HG03378 (cell line): ENCODE measurements around the gene TSPAN31.

ENCODE experiments used
- ATAC-seq: cut with Tn5 transposase; IDR thresholded peaks from one replicate; pipeline ENCODE4 v1.9.1; 2021; ENCODE audit warnings: mild to moderate bottlenecking, moderate library complexity; ENCODE audit not compliant: unreplicated experiment

Gene TSPAN31

GRCh38 chr12:57735198-57735855 lies 9.5 kb upstream of the TSPAN31 start:
- no peak for ATAC-seq

DNA sequence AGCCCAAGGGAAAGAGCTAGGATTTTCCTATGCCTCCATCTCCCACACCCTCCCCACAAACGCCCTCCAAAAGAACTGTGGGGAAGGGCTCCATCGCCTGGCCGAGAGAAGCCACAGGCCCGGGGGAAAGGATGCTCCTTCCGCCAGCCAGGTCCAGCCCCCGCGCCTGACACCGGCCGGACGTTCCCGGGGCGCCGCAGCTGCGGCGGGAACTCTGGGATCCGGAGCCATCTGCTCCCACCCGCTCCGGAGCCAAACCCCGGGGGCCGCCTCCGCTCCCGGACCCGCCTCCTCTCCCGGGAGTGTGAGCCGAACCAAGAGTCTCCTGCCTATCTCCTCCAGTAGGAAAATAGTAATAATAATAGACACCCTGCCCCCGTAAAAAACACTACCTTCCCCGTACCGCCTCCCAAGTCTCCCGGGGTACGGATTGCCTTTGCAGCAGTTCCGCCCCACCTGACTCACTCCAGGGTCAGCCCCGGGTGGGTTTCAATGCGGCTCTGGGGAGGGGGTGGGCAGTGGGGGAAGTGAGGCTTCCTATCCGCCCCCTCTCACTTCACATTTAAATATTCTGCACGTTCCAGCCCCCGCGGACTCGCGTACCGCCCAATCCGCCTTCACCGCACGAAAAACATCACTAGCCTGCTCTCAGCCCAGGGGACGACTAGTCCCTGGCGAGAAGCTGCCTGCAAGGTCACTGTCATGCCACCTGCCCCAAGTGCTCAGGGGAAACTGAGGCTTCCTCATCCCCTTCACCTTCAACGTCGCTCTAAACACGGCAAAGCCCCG lies 8.7 kb upstream of the TSPAN31 start:
- no peak for ATAC-seq

DNA sequence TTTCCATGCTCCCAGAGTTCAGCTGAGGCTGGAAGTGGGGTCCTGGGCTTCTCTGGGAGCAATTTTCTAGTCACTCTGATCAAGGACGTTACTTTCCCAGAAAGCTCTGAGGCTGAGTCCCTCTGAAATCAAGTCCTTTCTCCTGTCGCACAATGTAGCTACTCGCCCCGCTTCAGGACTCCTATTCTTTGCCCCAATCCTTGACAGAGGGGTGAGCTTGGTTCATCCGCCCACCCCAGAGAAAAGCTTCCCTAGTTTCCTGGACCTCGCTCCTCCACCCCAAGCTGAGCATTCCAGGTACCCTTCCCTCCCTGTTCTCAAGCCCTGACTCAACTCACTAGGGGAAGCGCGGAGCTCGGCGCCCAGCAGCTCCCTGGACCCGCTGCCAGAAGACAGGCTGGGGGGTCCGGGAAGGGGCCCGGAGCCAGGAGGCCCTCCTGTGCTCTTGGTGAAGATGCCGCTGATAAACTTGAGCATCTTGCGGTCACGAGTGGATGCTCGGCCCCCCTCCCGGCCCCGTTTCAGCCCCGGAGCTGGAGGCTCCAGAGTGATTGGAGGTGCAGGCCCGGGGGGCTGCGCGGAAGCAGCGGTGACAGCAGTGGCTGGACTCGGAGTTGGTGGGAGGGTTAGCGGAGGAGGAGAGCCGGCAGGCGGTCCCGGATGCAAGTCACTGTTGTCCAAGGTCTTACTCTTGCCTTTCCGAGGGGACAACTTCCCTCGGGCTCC lies 7.9 kb upstream of the TSPAN31 start:
- no peak for ATAC-seq

GRCh38 chr12:57737467-57738460 lies 7.1 kb upstream of the TSPAN31 start:
- no peak for ATAC-seq

- no peak for ATAC-seq
Measured at GRCh38 chr12:57738661-57739237, 6.1 kb upstream of the TSPAN31 start, which contains the start of gene AGAP2. AGAP2 (minus strand) TSS chr12:57738742; CDS start chr12:57738246, 496 bp downstream.

GRCh38 chr12:57739387-57739786 lies 5.5 kb upstream of the TSPAN31 start:
- ATAC-seq = no peak

- no peak for ATAC-seq
Measured at GRCh38 chr12:57739914-57740538, 4.8 kb upstream of the TSPAN31 start.

DNA sequence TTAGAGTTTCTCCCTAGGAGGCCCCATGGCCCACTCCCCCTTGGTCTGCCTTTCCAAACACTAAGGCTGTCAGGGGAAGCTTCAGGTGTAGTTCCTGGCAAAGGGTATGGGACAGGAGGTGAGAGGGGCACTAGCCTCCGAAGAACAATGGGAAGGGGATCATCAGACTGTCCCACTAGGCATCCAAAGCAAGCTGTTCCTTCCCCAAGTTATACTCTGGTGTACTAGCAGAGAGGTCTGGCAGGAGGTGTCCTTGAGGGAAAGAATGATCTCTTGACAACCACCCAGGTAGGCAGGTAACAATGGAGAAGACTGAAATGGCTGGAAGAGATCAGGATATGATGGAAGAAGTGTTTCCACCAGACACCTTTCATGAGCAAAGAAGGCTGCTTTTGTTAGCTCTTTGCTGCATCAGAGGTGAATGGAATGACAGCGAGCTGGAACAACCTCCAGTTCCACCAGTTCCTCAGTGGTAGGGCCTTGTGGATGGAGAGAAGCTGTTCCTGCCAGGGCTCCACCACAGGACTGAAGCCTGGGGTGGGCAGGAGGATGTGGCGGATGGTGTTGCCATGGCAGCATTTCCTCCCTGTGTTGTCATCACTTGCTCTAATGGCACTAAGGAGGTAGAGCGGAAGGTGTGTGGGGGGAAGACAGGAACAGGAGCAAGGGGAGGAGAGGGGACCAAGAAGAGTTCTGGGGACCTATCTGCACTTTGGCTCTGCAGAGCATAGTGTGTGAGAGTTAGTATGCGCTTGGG lies 4.0 kb upstream of the TSPAN31 start:
- ATAC-seq = peak; percentile 60

DNA sequence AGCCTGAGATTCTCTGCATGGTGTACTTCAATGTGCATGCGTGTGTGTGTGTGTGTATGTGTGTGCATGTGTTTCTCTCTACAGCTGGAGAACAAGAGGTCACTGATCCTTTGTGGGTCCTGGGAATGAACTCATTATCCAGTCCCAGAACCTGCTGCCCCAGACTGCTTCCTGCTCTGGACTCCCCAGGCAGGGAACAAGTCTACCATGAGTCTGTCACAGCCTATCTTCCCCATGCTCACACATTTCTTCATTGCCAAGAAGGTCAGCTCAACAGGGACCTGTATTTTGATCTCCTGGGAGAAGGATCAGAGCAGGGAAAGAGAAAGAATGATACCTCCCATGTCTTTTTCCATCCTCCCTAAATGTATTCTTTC lies 3.4 kb upstream of the TSPAN31 start:
- ATAC-seq = no peak

DNA sequence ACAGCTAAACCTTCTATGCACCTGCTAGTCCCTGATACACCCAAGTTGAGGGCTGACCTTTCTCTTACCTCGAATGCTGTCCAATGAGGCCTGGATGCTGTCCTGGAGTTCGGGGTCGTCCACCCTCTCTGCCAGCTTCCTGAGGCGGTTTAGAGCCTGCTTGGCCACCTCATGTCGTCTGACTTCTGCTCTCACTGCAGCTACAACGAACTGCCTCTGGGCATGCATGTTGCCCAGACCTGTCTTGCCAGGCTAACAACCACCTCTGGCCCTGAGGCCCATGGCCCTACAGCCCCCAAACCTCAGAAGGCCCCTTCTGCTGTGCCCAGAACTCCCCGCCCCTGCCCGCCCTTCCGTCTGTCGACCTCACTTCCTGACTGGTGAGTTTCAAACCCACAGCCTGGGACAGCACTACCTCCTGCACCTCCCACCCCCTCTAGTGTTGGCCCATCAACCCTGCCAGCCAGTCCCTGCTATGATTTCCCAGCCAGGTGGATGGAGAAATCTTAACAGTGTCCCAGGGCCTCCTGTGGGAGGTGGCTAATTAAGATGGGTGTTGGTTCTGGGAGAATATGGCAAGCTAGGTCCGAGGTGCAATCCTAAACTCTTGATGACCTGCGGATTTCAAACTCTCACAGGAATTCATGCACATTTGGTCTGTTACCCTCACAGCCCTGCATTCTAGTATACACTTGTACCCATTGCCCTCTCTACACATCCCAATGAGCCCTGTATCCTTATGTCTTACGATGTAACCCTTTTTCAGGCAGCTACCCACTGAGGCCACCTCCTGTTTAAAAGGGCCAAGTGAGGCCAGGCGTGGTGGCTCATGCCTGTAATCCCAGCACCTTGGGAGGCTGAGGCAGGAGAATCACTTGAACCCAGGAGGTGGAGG lies 2.7 kb upstream of the TSPAN31 start:
- peak; percentile 56 for ATAC-seq

DNA sequence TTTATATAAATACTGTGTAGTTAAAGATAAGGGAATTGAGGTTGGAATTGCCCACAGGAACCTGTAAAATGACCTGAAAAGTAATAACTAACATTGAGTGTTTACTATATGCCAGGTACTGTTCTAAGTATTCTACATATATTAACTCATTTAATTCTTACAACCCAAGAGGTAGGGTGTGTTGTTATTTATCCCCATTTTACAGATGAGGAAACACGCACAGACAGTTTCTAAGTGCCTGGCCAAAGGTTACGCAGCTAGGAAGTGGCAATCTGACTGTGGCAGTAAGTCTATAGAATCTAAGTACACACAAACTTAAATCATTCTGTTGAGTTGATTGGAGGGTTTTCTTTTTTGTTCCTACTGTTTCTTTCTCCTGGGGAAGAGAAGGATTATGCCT lies 1.1 kb upstream of the TSPAN31 start:
- ATAC-seq = no peak

DNA sequence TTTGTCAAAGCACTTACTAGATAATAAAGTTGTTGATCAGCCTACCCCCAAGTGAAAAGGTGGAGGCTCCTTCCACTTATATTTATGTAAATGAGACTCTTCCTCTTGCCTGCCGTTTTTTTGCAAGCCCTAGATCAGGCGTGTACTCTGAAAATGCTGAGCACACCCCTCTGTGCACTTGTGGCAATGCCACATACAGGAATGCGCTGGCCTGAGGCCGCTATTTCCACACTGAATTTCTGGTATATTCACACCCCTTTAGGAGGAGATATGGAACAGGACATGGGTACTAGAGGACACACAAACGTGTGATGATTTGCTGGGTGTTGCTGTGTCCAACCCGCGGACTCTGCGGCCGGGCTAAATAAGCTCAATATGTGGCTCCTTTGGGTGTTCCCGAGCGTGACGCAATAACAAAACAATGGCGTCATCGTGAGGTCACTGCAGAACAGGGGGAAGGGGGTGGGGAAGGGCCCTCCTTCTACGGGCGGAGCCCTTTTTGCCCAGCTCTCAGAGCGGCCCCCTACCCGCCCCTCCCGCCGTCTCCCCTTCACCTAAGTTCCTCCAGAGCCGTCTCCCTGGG lies 554 bp upstream of the TSPAN31 start:
- ATAC-seq = peak; percentile 20

GRCh38 chr12:57745485-57745881 lies 644 bp downstream of the TSPAN31 start:
- no peak for ATAC-seq

- ATAC-seq = no peak
Measured at GRCh38 chr12:57746025-57746424, 1.2 kb downstream of the TSPAN31 start.

DNA sequence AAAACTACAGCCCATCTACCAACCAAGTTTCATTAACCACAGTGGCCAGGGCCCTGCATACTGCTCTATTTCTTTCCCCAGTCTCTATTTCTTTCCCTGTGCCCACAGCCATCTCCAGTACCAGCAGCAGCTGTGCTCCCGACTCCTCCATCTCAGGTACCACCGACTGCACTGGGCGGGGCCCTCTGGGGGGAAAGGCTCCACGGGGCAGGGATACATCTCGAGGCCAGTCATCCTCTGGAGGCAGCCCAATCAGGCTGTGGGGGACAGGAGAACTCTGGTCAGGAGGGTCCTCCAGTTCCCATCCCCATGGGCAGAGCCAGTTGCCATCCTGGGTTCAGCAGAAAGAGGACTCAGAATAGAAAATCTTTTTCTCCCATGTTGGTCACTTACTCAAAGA lies 4.2 kb downstream of the TSPAN31 start:
- no peak for ATAC-seq

- no peak for ATAC-seq
Measured at GRCh38 chr12:57750561-57751431, 6.0 kb downstream of the TSPAN31 start.

GRCh38 chr12:57751432-57751787 lies 6.6 kb downstream of the TSPAN31 start:
- ATAC-seq = no peak
